H1 (cell line): ENCODE measurements around the gene ARHGAP10. TPM values are rescaled to one million over a fixed set of nuclear protein-coding genes. Genes with fewer than 3 reads are reported as not detected.

Experiments used
- CTCF ChIA-PET: fragments of 300-600 bp; sonication (Branson Sonifier 250); formaldehyde crosslinking; loops from one replicate; lab custom pipeline; 2021; ENCODE audit not compliant: partially characterized antibody; lab: Charles Lee
- POLR2A ChIA-PET: fragments of 300-600 bp; sonication (Branson Sonifier 250); formaldehyde crosslinking; loops from one replicate; lab custom pipeline; 2021; ENCODE audit warnings: inconsistent platforms; ENCODE audit not compliant: partially characterized antibody; lab: Charles Lee
- DNase-seq, 2 experiments: peaks; one replicate each; pipeline versions ENCODE4 v3.0.0 to v3.0.0-alpha.2; 2010 to 2022; ENCODE audit warnings: low spot score in 2 of 2, low read depth in 1 of 2, mixed read lengths in 1 of 2
- FAIRE-seq: peaks from 2 replicates; lab custom pipeline; 2011; peaks lifted over from hg19 to GRCh38; lab: Jason Lieb, UNC
- H2AFZ ChIP-seq: 2 replicates; pipeline ENCODE4 v1.8.1; 2012; ENCODE audit warnings: low read length, inconsistent platforms
- H2AK5ac ChIP-seq: 2 replicates; pipeline ENCODE4 v1.6.1; 2013; ENCODE audit warnings: low read depth, low read length
- H2BK120ac ChIP-seq: replicated peaks from 2 replicates; pipeline ENCODE3; 2013; ENCODE audit warnings: low read depth, low read length, inconsistent platforms
- H2BK12ac ChIP-seq: 2 replicates; pipeline ENCODE4 v1.6.1; 2013; ENCODE audit warnings: low read depth, low read length
- H2BK15ac ChIP-seq: 2 replicates; pipeline ENCODE4 v1.6.1; 2013; ENCODE audit warnings: low read length
- H2BK20ac ChIP-seq: 2 replicates; pipeline ENCODE4 v1.6.1; 2013; ENCODE audit warnings: low read length
- H2BK5ac ChIP-seq: 2 replicates; pipeline ENCODE4 v1.6.1; 2013; ENCODE audit warnings: low read depth, low read length
- H3K14ac ChIP-seq: 2 replicates; pipeline ENCODE4 v1.6.1; 2013; ENCODE audit warnings: inconsistent platforms; ENCODE audit not compliant: insufficient read length
- H3K18ac ChIP-seq: 2 replicates; pipeline ENCODE4 v1.6.1; 2013; ENCODE audit warnings: low read length; ENCODE audit errors: extremely low read depth
- H3K23ac ChIP-seq: 2 replicates; pipeline ENCODE4 v1.6.1; 2013; ENCODE audit warnings: inconsistent platforms; ENCODE audit not compliant: insufficient read length
- H3K23me2 ChIP-seq: 2 replicates; pipeline ENCODE4 v1.6.1; 2013; ENCODE audit warnings: low read depth, low read length
- H3K27ac ChIP-seq: 2 replicates; pipeline ENCODE4 v1.6.1; 2011; ENCODE audit warnings: low read depth, low read length, inconsistent platforms
- H3K27me3 ChIP-seq, 4 experiments: replicated peaks in 1 of 4; 1 replicate in 1 of 4; 2 replicates in 3 of 4; pipeline versions ENCODE4 v1.6.1 to v1.8.1; 2011 to 2013; ENCODE audit warnings: low read length in 3 of 4, mild to moderate bottlenecking in 3 of 4, inconsistent platforms in 2 of 4, mixed read lengths in 2 of 4, moderate library complexity in 1 of 4; ENCODE audit not compliant: control insufficient read depth in 3 of 4, insufficient read depth in 3 of 4; ENCODE audit errors: extremely low read depth in 1 of 4
- H3K36me3 ChIP-seq, 4 experiments: 2 replicates each; pipeline versions ENCODE4 v1.6.1 to v1.8.1; 2011 to 2013; ENCODE audit warnings: mild to moderate bottlenecking in 4 of 4, low read length in 3 of 4, moderate library complexity in 2 of 4, control low read depth in 1 of 4, inconsistent platforms in 1 of 4; ENCODE audit not compliant: insufficient read depth in 4 of 4, control insufficient read depth in 2 of 4
- H3K4ac ChIP-seq: replicated peaks from 2 replicates; pipeline ENCODE3; 2013; ENCODE audit warnings: low read length, low read depth, mixed read lengths, inconsistent platforms; ENCODE audit not compliant: insufficient read length
- H3K4me1 ChIP-seq, 4 experiments: replicated peaks in 1 of 4; 1 replicate in 1 of 4; 2 replicates in 3 of 4; pipeline versions ENCODE4 v1.6.1 to v1.8.1; 2011 to 2013; ENCODE audit warnings: low read length in 3 of 4, inconsistent platforms in 2 of 4, mixed read lengths in 1 of 4; ENCODE audit not compliant: insufficient read depth in 4 of 4, control insufficient read depth in 3 of 4
- H3K4me2 ChIP-seq, 2 experiments: 2 replicates each; pipeline versions ENCODE4 v1.6.1 to v1.8.1; 2011 to 2013; ENCODE audit warnings: low read depth in 2 of 2, low read length in 2 of 2, control low read depth in 1 of 2, inconsistent platforms in 1 of 2, mild to moderate bottlenecking in 1 of 2; ENCODE audit not compliant: insufficient read depth in 1 of 2
- H3K4me3 ChIP-seq, 4 experiments: fragments of 200-600, 300-600 bp in 1 of 4; sonication (generic), shearing (Covaris generic), sonication (Bioruptor Twin) in 1 of 4; 2 replicates each; pipeline versions ENCODE4 v1.5.1 to v1.8.1; 2011 to 2016; ENCODE audit warnings: low read length in 4 of 4, low read depth in 3 of 4, control low read depth in 2 of 4, inconsistent platforms in 2 of 4, mild to moderate bottlenecking in 2 of 4, mixed read lengths in 1 of 4, moderate library complexity in 1 of 4; ENCODE audit not compliant: insufficient read depth in 2 of 4; ENCODE audit errors: extremely low read depth in 1 of 4
- H3K56ac ChIP-seq: replicated peaks from 2 replicates; pipeline ENCODE3; 2013; ENCODE audit warnings: low read depth, mild to moderate bottlenecking, mixed read lengths, low read length, inconsistent platforms; ENCODE audit not compliant: insufficient read length
- H3K79me1 ChIP-seq: 2 replicates; pipeline ENCODE4 v1.6.1; 2013; ENCODE audit warnings: low read depth, low read length, control low read depth
- H3K79me2 ChIP-seq, 2 experiments: 2 replicates each; pipeline versions ENCODE4 v1.6.1 to v1.8.1; 2012 to 2013; ENCODE audit warnings: low read length in 2 of 2, mild to moderate bottlenecking in 2 of 2, inconsistent platforms in 1 of 2; ENCODE audit not compliant: insufficient read depth in 2 of 2, control insufficient read depth in 1 of 2
- H3K9ac ChIP-seq, 4 experiments: replicated peaks in 1 of 4; 1 replicate in 1 of 4; 2 replicates in 3 of 4; pipeline versions ENCODE4 v1.6.1 to v1.8.1; 2011 to 2013; ENCODE audit warnings: low read depth in 3 of 4, low read length in 3 of 4, control low read depth in 2 of 4, mild to moderate bottlenecking in 2 of 4, moderate library complexity in 2 of 4, inconsistent platforms in 1 of 4; ENCODE audit errors: extremely low read depth in 1 of 4
- H3K9me3 ChIP-seq, 2 experiments: 2 replicates each; pipeline versions ENCODE4 v1.6.1 to v1.8.1; 2012 to 2013; ENCODE audit warnings: mild to moderate bottlenecking in 2 of 2, moderate library complexity in 2 of 2, control low read depth in 1 of 2, inconsistent platforms in 1 of 2, low read depth in 1 of 2, low read length in 1 of 2, mixed read lengths in 1 of 2; ENCODE audit not compliant: insufficient read depth in 2 of 2
- H4K20me1 ChIP-seq, 2 experiments: replicated peaks in 1 of 2; 2 replicates each; pipeline versions ENCODE3 to v1.8.1; 2011 to 2013; ENCODE audit warnings: inconsistent platforms in 2 of 2, low read length in 2 of 2, mild to moderate bottlenecking in 1 of 2; ENCODE audit not compliant: insufficient read depth in 2 of 2, control insufficient read depth in 1 of 2
- H4K5ac ChIP-seq: 2 replicates; pipeline ENCODE4 v1.6.1; 2013; ENCODE audit warnings: low read length, low read depth, mixed read lengths, inconsistent platforms; ENCODE audit not compliant: insufficient read length
- H4K8ac ChIP-seq: 2 replicates; pipeline ENCODE4 v1.8.0; 2013; ENCODE audit warnings: mild to moderate bottlenecking, moderate library complexity, low read length, inconsistent platforms; ENCODE audit not compliant: insufficient read depth; ENCODE audit errors: extremely low read depth
- H4K91ac ChIP-seq: replicated peaks from 2 replicates; pipeline ENCODE3; 2013; ENCODE audit warnings: low read length, mixed read lengths, inconsistent platforms; ENCODE audit not compliant: insufficient read length
- BCL11A ChIP-seq, 2 experiments: IDR thresholded peaks; one replicate each; pipeline ENCODE4 v1.6.1; 2011; ENCODE audit warnings: low read depth in 2 of 2, low read length in 2 of 2, mild to moderate bottlenecking in 2 of 2
- CBX8 ChIP-seq: fragments of 300-800, 300-1000 bp; sonication (generic); IDR thresholded peaks from 2 replicates; pipeline ENCODE4 v1.7.1; 2016; ENCODE audit warnings: low read depth, low read length, borderline replicate concordance
- EZH2 ChIP-seq: fragments of 200-600 bp; sonication (generic); IDR thresholded peaks from 2 replicates; pipeline ENCODE4 v1.7.1; 2012; ENCODE audit warnings: low read depth, mild to moderate bottlenecking, moderate library complexity, low read length, inconsistent platforms; ENCODE audit not compliant: severe bottlenecking
- FOSL1 ChIP-seq: IDR thresholded peaks from 2 replicates; pipeline ENCODE4 v1.6.1; 2011; ENCODE audit warnings: mild to moderate bottlenecking, low read depth, low read length, moderate library complexity; ENCODE audit not compliant: insufficient read depth
- HDAC2 ChIP-seq, 2 experiments: fragments of 300-600 bp in 1 of 2; sonication (generic) in 1 of 2; IDR thresholded peaks; 2 replicates each; pipeline ENCODE4 v1.6.1; 2011 to 2012; ENCODE audit warnings: low read depth in 2 of 2, low read length in 2 of 2, mild to moderate bottlenecking in 2 of 2, moderate library complexity in 2 of 2, borderline replicate concordance in 1 of 2, inconsistent platforms in 1 of 2
- MAX ChIP-seq: IDR thresholded peaks from 2 replicates; pipeline ENCODE4 v1.6.1; 2012; ENCODE audit warnings: inconsistent platforms
- POLR2AphosphoS5 ChIP-seq: IDR thresholded peaks from 2 replicates; pipeline ENCODE4 v1.6.1; 2011; ENCODE audit warnings: low read depth, low read length
- YY1 ChIP-seq: IDR thresholded peaks from 2 replicates; pipeline ENCODE4 v1.6.1; 2011; ENCODE audit warnings: low read depth, mild to moderate bottlenecking, low read length
- WGBS, 2 experiments: shearing (Covaris generic) in 1 of 2; methylation state at CpG; one replicate each; pipeline versions ENCODE4 v1.1.6 to v1.1.7; 2013 to 2015; ENCODE audit warnings: low lambda C conversion rate in 2 of 2, mixed read lengths in 2 of 2, inconsistent platforms in 1 of 2, low coverage in 1 of 2, missing lambda C conversion rate in 1 of 2; ENCODE audit not compliant: insufficient replicate concordance in 2 of 2, insufficient coverage in 1 of 2, insufficient read length in 1 of 2; ENCODE audit errors: extremely low coverage in 1 of 2, missing lambda C conversion rate in 1 of 2; 5-methylcytosine and 5-hydroxymethylcytosine counted together
- polyA plus RNA-seq, 7 experiments: library from polyadenylated mRNA; depleted of rRNA in 3 of 7; stranded (reverse) in 5 of 7; unstranded in 2 of 7; fragments of >200 nt in 5 of 7; fragments of 200-250 nt in 2 of 7; gene quantifications; 1 replicate in 5 of 7; 2 replicates in 1 of 7; 4 replicates in 1 of 7; pipeline versions ENCODE4 v1.2.1 to v1.2.3, GENCODE V29; 2011 to 2013; ENCODE audit warnings: missing spikeins in 2 of 7, mixed read lengths in 2 of 7
- total RNA-seq: library from RNA; stranded (reverse); fragmentation: NEBNext Ultra II Directional; extraction: Animal tissue kit (Norgen Biotek cat#: 25700); gene quantifications from 2 replicates; pipeline ENCODE4 v1.2.1, GENCODE V29; 2021

The ARHGAP10 gene
- total and polyA plus RNA-seq, 2 of the 8 experiments (the other 6 are each of a cell fraction or from before 2014, with no cell fraction given) = 3.7 to 6.1 TPM

GRCh38 chr4:147727476-147728028 lies 4.3 kb upstream of the ARHGAP10 start:
- ChIA-PET CTCF (interaction anchor here (1.0 to 2.6 kb wide), 3 partner anchors 11 to 139 kb away, joined by 3 to 13 read pairs (median 7); no protein-coding TSS in a partner anchor), POLR2A (no interaction called here)
- H2BK15ac ChIP-seq = no peak overlapping the region
- H2BK5ac ChIP-seq = no peak overlapping the region
- H4K91ac ChIP-seq = no peak overlapping the region
- no peak overlapping the region for H2AK5ac ChIP-seq
- H3K56ac ChIP-seq = no peak overlapping the region
- no peak overlapping the region for H3K4me2 ChIP-seq
- H4K20me1 ChIP-seq = no peaks in the 10 kb centered on the region
- H3K14ac ChIP-seq = no peak overlapping the region
- no peak overlapping the region for H3K18ac ChIP-seq
- no peaks in the 10 kb centered on the region for H3K79me2 ChIP-seq
- H3K4ac ChIP-seq = no peak overlapping the region
- H2BK20ac ChIP-seq = no peak overlapping the region
- no peak overlapping the region for H2BK120ac ChIP-seq
- H3K4me3 ChIP-seq = no peak overlapping the region
- no peak overlapping the region for H2BK12ac ChIP-seq
- WGBS, 2 experiments = 83% methylated on average over 2 of the region's 2 CpGs; no CpG with 5 or more reads in 1 of the 2 experiments
- H3K9me3 ChIP-seq = no peaks in the 10 kb centered on the region
- H3K79me1 ChIP-seq = no peaks in the 10 kb centered on the region
- DNase-seq = no peak
- H4K8ac ChIP-seq = no peak overlapping the region
- no peak overlapping the region for H3K23ac ChIP-seq
- no peaks in the 10 kb centered on the region for H3K36me3 ChIP-seq
- H3K23me2 ChIP-seq = peaks cover 10% of the 10 kb centered on the region; the same call in 1 of the 2 replicates
- H3K27me3 ChIP-seq = peaks cover 0 to 17% (median 9%) of the 10 kb centered on the region in 4 experiments; a peak in 4 of 7 replicates
- peaks cover 0 to 3% (median 2%) of the 10 kb centered on the region in 4 experiments; a peak in 2 of 7 replicates for H3K4me1 ChIP-seq
- no peak overlapping the region for H3K27ac ChIP-seq
- no peak overlapping the region for H2AFZ ChIP-seq
- no peak overlapping the region for H3K9ac ChIP-seq
- H4K5ac ChIP-seq = no peak overlapping the region
- no peak for FAIRE-seq
- TF ChIP-seq CBX8 (no peak), YY1 (no peak), MAX (no peak), POLR2AphosphoS5 (no peak), HDAC2 (IDR thresholded peaks at IDR 0.05; ENCODE audit: borderline replicate concordance in 1 of 2, low read depth in 2 of 2, low read length in 2 of 2) (no peak), EZH2 (no peak), FOSL1 (no peak), BCL11A (IDR thresholded peaks at IDR 0.05; ENCODE audit: low read depth in 2 of 2, low read length in 2 of 2) (no peak)
